CD1c-positive myeloid dendritic cell (primary cell): ENCODE data around the gene MAOB.
"Not testable (repeated sequence)": the region's sequence is repeated elsewhere in the genome, so short reads cannot be mapped to it uniquely, and the experiment has no call there.

Experiments
- DNase-seq: peaks from one replicate; pipeline ENCODE4 v3.0.0-alpha.2; 2016; ENCODE audit errors: extremely low spot score

MAOB gene

DNA sequence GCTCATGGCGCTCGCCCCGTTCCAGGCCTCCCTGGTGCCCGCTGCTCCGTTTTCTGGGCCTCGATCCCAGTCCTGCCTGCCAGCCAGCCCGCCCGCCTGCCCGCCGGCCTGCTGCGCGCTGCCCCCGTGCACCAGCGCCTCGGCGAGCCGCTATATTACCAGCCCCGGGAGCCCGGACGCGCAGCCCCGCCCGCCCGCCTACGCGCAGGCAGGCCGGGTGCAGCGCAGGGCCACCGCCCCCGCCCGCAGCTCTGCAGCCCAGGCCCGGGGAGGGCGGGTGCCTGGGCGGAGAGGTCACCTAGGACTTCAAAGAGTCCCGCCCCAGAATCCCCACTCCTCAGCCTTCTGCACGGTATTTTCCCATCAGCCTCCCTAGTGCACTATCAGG is at the start of gene MAOB:
Gene MAOB (minus strand): TSS at position 157 of the 388 bp plus-strand sequence. CDS start 151 bp downstream, at position 6.
- DNase-seq: peak; percentile 53

- DNase-seq: not testable (repeated sequence)
Observed at GRCh38 chrX:43922032-43922431, 39.8 kb upstream of the MAOB start.

- DNase-seq: not testable (repeated sequence)
Observed at GRCh38 chrX:43910772-43911171, 28.5 kb upstream of the MAOB start.

GRCh38 chrX:43910012-43910411 is 27.8 kb upstream of the MAOB start:
- DNase-seq: no peak

DNA sequence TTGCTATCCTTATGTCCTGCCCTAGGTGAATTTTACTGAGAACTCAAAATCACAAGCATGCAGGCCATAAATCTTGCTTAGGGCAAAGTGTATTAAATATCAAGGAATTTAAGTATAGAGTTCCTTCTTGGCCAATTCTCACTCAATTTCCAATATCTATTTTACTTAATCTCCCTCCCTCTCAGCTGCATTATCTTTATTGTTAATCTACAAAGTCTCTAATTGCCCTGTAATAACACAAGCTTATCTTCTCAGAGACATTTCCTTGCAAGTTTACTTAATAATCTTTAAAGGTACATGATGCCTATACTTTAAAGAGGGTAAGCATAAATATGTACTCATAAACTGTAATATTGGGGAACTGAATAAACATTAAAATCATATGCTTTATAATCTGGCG is 26.9 kb upstream of the MAOB start:
- no peak for DNase-seq

- no peak for DNase-seq
Observed at GRCh38 chrX:43899878-43900815, 17.9 kb upstream of the MAOB start.

DNA sequence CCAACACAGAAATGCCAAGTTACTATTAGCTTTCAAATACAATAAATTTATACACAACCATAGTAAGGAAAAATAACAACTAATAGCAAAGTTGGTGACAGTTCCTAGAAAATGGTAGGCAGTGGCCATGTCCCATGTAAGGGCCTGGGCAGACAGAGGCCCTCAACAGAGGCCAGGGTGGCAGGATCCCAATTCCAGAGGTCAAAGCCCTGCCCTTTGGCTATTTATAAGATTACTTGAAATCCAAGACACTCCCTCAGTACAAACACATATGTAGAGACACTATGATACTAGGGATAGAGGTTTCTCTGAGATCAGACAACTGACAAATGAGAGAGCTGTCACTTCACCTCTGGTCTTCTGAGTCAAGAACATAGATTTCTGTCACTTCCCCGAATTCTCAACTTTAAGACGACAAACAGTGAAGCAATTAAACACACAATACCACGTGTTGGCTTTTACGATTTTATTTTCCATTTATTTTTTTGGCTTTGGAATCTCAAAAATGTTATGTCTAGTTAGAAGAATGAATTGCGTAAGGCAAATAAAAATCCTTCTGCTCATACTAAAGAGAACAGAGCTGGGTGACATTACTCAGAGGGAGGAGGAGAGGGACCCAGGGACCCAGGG is 16.3 kb upstream of the MAOB start:
- DNase-seq: no peak

DNA sequence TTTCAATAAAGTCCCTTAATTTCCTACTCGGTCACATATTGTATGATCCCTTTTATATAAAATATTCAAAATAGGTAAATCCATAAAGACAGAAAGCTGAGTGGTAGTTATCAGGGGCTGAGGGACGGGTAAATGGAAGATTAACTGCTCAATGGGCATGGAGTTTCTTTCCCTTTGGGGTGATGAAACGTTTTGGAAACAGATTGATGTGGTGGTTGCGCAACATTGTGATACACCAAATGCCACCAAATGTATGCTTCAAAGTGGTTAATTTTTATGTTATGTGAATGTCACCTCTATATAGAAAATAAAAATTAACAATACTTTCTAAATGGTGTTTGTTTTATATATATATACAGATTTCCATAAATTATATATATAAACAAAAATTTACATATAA is 15.0 kb upstream of the MAOB start:
- DNase-seq: no peak

DNA sequence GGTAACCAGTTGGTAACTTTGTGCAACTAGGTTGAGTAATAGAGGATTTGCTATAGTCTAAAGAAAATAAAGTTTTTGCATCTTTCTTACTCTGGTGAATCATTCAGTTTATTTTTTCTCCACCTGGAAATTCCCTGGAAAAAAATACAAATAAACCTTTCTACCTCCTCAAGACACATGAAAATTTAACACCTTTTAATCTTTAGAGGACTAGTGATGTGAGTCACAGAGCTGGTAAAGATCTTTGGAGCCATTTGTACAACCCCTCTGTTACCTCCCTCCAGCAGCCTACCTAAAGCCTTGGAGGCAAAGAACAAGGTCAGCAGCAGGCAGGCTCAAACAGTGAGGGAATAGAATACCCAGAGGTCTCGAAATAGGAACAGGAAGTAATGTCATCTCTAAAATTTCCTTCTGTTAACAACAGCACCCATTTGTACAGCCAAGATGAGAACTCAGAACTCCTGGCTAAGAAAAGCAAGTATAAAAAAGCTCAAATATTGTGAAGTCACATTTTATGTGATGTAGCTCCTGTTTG is 10.2 kb upstream of the MAOB start:
- no peak for DNase-seq

DNA sequence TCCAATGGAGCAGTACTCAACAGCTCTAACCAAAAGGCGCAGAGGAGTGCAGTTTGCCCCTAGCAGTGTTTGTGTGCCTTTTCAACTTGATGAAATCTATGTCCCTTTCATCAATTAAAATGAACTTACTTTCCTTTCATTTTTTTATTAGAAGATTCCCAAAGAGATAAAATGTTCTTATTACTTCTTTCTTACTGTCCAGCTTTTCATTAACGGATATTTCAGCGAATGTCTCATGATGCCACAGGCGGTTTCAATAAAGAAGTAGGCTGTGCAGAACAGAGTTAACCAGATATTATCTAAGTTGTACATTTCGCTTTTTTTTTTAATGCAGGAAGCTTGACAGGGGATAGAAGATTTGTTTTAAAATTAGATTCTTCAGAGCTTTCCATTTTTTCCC is 3.4 kb upstream of the MAOB start:
- no peak for DNase-seq

DNA sequence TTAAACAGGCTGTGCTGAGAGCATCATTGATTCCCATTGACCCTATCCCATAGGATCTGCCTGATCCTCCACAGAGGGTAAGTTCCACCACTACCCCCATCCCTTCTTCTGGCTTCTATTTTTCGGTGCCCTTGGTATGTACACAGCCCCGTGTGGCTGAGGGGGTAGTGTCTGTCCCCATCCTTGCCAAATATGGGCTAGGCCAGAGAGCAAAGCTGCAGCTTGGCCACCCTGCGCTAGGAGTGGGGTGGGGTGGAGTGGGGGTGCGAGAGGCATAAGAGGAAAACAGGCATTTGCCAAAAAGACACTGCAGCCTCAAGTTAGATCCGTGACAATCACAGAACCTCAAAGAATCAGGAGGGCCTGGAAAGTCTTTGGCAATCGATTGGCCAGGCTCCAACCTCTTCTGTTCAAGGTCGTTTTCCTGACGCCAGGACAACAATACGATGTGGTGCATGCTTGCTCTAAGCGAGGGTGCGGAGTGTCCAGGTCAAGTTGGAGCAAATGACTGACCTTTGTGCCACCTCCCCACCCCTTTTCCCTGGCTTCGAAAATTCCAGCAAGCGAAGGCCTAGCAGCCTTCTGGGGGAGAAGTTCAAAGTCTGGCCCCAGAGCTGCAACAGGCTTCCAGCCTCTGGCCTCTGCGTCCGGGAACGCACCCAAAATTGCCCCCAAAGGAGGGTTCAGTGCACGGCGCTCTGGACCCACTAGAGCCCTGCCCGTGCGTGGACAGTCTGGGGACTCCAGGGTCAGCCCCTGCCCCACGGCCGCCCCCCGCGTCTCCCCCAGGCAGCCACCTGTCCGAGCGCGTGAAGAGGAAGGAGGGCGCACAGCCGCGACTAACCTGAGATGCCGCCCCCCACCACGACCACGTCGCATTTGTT is 598 bp downstream of the MAOB start:
- DNase-seq: no peak

DNA sequence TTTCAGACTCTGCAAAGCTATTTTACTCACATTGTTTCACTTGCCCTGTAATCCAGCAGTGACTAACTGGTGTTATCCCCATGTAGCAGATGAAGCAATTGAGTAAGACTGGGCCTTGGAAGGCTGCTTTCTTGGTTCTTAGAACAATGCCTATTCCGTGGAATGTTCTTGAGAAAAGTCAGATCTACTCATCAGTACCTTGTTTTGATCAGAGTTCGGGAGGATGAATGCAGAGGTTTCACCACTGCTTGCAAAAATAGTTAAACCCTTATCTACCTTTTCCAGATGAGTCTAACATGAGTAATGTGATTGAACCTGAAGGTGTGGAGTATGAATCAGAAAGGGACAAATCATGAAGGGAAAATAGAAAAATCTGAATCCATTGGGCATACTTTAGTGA is 1.8 kb downstream of the MAOB start:
- no peak for DNase-seq

DNA sequence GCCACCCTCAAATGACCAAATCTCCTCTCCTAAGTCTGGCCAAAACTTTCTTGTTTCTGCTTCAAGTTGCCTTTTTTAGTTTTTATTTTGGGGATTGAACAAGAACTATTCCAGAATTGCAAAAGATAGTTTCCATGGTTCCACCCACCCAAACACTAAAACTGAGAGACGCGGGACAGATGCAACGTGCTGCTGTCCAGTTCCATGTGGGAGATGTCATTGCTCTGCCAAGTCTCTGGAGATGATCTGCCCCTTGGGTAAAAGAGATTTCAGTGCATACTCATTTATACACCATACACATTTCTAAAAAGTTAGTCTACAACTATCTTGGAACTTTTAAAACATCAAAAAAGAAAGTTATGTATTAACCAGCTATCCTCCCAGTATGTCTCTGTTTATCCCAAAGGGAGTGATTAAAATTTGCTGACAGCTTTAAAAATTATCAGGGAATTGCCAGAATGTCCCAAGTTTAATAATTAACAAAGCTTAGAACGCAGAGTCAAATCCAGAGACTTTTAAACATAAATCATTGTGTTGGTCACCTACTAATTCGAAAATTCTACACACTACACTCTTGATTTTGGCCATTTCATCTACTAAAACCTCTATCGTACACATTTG is 3.2 kb downstream of the MAOB start:
- no peak for DNase-seq

- no peak for DNase-seq
Observed at GRCh38 chrX:43876680-43877079, 5.6 kb downstream of the MAOB start.

- no peak for DNase-seq
Observed at GRCh38 chrX:43870758-43871419, 11.4 kb downstream of the MAOB start.

GRCh38 chrX:43870011-43870410 is 12.2 kb downstream of the MAOB start:
- no peak for DNase-seq

DNA sequence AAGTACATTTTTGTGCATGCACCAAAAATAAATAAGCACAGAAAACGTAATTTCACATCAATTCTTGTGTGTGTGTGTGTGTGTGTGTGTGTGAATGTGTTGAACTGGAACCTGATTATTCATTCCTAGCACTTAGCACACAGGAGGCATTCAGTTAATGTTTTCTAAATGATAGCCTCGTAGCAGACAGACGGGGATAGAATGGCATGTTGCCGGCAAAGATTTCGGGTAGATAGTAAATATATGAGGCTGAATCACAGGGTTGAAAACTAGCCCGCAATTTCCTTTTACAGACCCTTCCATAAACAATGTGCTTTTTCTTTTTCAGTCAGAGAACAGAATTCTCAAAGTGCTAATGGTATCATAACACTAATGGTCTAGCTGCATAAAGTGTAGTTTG is 13.5 kb downstream of the MAOB start:
- no peak for DNase-seq

DNA sequence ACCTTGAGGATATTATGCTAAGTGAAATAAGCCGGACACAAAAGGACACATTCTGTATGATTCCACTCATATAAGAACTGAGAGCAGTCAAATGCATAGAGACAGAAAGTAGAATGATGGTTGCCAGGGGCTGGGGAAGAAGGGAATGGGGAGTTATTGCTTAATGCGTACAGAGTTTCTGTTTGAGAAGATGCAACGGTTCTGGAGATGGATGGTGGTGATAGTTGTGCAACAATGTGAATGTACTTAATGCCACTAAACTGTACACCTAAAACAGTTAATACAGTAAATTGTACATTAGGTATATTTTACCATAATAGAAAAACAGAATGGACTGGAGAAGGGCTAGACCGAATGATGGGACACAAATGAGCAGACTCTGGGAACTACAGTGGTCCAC is 15.8 kb downstream of the MAOB start:
- DNase-seq: no peak

DNA sequence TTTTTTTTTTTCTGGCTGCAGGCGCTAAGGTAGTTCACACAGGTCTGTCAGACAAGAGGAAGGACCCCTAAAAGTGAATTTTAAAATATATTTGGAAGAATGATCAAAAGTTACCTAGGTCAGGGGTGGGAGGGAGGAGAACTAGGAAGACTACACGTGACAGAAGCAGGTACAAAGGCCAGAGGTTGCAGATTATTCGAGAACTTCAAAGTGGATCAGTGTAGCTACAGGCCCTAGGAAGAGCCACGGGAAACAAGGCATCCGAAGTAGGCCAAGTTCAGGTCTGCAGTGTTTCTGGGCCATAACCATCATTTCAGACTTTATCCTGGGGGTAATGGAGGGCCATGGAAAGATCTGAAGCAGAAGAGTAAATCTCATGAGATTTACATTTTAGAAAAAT is 16.5 kb downstream of the MAOB start:
- no peak for DNase-seq

DNA sequence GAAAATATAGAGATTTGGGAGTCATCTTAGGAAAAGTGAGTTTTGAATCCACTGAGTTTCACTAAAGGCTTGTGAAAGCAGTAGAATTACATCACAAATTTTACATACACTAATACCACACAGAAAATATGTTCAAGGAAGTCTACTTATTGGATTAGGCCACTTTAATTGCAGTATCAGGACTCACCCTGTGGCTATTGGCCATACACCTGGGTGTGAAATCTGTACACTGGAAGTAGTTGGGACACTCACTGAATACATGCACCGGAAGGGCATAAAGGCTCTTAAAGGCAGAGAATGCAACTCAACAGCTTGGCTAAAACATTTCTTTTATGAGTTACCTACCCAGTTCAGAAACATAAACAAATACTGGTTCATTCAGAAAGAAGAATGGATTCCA is 19.8 kb downstream of the MAOB start:
- DNase-seq: no peak

DNA sequence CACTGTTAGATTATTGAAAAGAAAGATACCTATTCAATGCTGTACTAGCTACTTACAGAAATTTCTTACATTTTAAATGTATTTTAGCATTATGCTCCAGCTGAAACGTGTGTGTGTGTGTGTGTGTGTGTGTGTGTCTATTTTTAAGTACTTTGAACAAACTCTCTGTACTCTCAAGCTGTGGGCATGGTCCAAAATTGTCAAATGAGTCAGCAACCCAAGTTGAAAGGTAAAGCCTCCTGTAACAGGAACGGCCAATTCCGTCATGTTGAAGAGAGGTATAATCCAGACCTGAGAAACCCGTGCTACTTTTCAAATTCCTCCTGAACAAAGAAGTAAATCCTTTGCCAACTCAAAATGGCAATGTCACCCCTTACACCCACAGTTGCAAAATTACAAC is 20.5 kb downstream of the MAOB start:
- no peak for DNase-seq
